H9 (cell line): ENCODE data around the gene FUT8. TPM values are rescaled to one million over a fixed set of nuclear protein-coding genes. Genes with fewer than 3 reads are reported as not detected.

Experiments used
- DNase-seq: peaks from one replicate; pipeline ENCODE4 v3.0.0-alpha.2; 2017
- H2AFZ ChIP-seq: one replicate; pipeline ENCODE4 v1.6.1; 2013; ENCODE audit warnings: mild to moderate bottlenecking, low read length, control low read depth, moderate library complexity
- H2AK5ac ChIP-seq: 2 replicates; pipeline ENCODE4 v1.6.1; 2013; ENCODE audit warnings: low read length, control low read depth, mixed read lengths; ENCODE audit not compliant: insufficient read length
- H2BK120ac ChIP-seq: one replicate; pipeline ENCODE4 v1.6.1; 2013; ENCODE audit warnings: low read depth, mild to moderate bottlenecking, low read length, control low read depth, inconsistent platforms; ENCODE audit not compliant: poor library complexity, severe bottlenecking
- H2BK12ac ChIP-seq: 2 replicates; pipeline ENCODE4 v1.6.1; 2013; ENCODE audit warnings: low read length, control low read depth, mixed read lengths, low read depth; ENCODE audit not compliant: insufficient read length
- H2BK15ac ChIP-seq: 2 replicates; pipeline ENCODE4 v1.6.1; 2013; ENCODE audit warnings: low read depth, low read length, control low read depth
- H2BK20ac ChIP-seq: one replicate; pipeline ENCODE4 v1.6.1; 2013; ENCODE audit warnings: low read depth, mild to moderate bottlenecking, low read length, control low read depth, inconsistent platforms; ENCODE audit not compliant: poor library complexity, severe bottlenecking
- H2BK5ac ChIP-seq: 2 replicates; pipeline ENCODE4 v1.6.1; 2013; ENCODE audit warnings: low read length, control low read depth, mixed read lengths; ENCODE audit not compliant: insufficient read length
- H3K14ac ChIP-seq: 2 replicates; pipeline ENCODE4 v1.6.1; 2013; ENCODE audit warnings: low read length, control low read depth; ENCODE audit not compliant: insufficient read depth
- H3K18ac ChIP-seq: 2 replicates; pipeline ENCODE4 v1.6.1; 2013; ENCODE audit warnings: low read depth, mild to moderate bottlenecking, mixed read lengths, low read length, control low read depth; ENCODE audit not compliant: insufficient read length
- H3K23ac ChIP-seq: 2 replicates; pipeline ENCODE4 v1.6.1; 2013; ENCODE audit warnings: low read length, control low read depth, mixed read lengths, low read depth; ENCODE audit not compliant: insufficient read length
- H3K23me2 ChIP-seq: 2 replicates; pipeline ENCODE4 v1.6.1; 2013; ENCODE audit warnings: low read depth, mild to moderate bottlenecking, mixed read lengths, low read length, control low read depth; ENCODE audit not compliant: insufficient read length, poor library complexity, severe bottlenecking
- H3K27ac ChIP-seq: 2 replicates; pipeline ENCODE4 v1.5.1; 2013; ENCODE audit warnings: low read length, control low read depth, mixed read lengths, low read depth; ENCODE audit not compliant: insufficient read length
- H3K27me3 ChIP-seq: 2 replicates; pipeline ENCODE4 v1.6.1; 2013; ENCODE audit warnings: low read length, control low read depth, inconsistent platforms; ENCODE audit not compliant: insufficient read depth
- H3K4ac ChIP-seq: 2 replicates; pipeline ENCODE4 v1.6.1; 2013; ENCODE audit warnings: low read depth, mild to moderate bottlenecking, control low read depth, inconsistent platforms, low read length, moderate library complexity
- H3K4me1 ChIP-seq: 2 replicates; pipeline ENCODE4 v1.6.1; 2013; ENCODE audit warnings: low read length, control low read depth, inconsistent platforms; ENCODE audit not compliant: insufficient read depth
- H3K4me2 ChIP-seq: 2 replicates; pipeline ENCODE4 v1.6.1; 2013; ENCODE audit warnings: low read length, control low read depth, mixed read lengths; ENCODE audit not compliant: insufficient read length, insufficient read depth
- H3K56ac ChIP-seq: 2 replicates; pipeline ENCODE4 v1.6.1; 2013; ENCODE audit warnings: low read depth, mild to moderate bottlenecking, mixed read lengths, low read length, control low read depth; ENCODE audit not compliant: insufficient read length
- H3K79me1 ChIP-seq: 2 replicates; pipeline ENCODE4 v1.6.1; 2013; ENCODE audit warnings: low read depth, mild to moderate bottlenecking, moderate library complexity, low read length, control low read depth, inconsistent platforms; ENCODE audit not compliant: insufficient read depth, poor library complexity, severe bottlenecking
- H3K79me2 ChIP-seq: 2 replicates; pipeline ENCODE4 v1.6.1; 2013; ENCODE audit warnings: low read length, control low read depth, inconsistent platforms; ENCODE audit not compliant: insufficient read depth
- H3K9ac ChIP-seq: 2 replicates; pipeline ENCODE4 v1.6.1; 2013; ENCODE audit warnings: low read length, control low read depth, mixed read lengths; ENCODE audit not compliant: insufficient read length; ENCODE audit errors: extremely low read depth
- H3K9me3 ChIP-seq: one replicate; pipeline ENCODE4 v1.6.1; 2013; ENCODE audit warnings: low read depth, low read length, inconsistent platforms; ENCODE audit not compliant: control insufficient read depth
- H3T11ph ChIP-seq: one replicate; pipeline ENCODE4 v1.6.1; 2013; ENCODE audit warnings: mild to moderate bottlenecking, low read length, control low read depth, inconsistent platforms
- H4K20me1 ChIP-seq: one replicate; pipeline ENCODE4 v1.6.1; 2013; ENCODE audit not compliant: control insufficient read depth, insufficient read length, insufficient read depth
- H4K5ac ChIP-seq: 2 replicates; pipeline ENCODE4 v1.6.1; 2013; ENCODE audit warnings: low read depth, mild to moderate bottlenecking, mixed read lengths, low read length, control low read depth; ENCODE audit not compliant: insufficient read length
- H4K8ac ChIP-seq: replicated peaks from 2 replicates; pipeline ENCODE4 v1.6.1; 2013; ENCODE audit warnings: low read length, control low read depth, mixed read lengths, low read depth; ENCODE audit not compliant: insufficient read length
- H4K91ac ChIP-seq: 2 replicates; pipeline ENCODE4 v1.6.1; 2013; ENCODE audit warnings: low read depth, mild to moderate bottlenecking, moderate library complexity, mixed read lengths, low read length, control low read depth; ENCODE audit not compliant: insufficient read length
- H3K27ac Mint-ChIP-seq, 3 experiments: 2 replicates in 2 of 3; 3 replicates in 1 of 3; pipeline ENCODE4 v1.8.0; 2020 to 2021; ENCODE audit warnings: mixed read lengths in 3 of 3, mild to moderate bottlenecking in 1 of 3, moderate library complexity in 1 of 3
- H3K27me3 Mint-ChIP-seq: 2 replicates; pipeline ENCODE4 v1.8.0; 2021; ENCODE audit warnings: low read depth, mild to moderate bottlenecking, moderate library complexity, mixed read lengths
- H3K36me3 Mint-ChIP-seq, 3 experiments: 2 replicates in 2 of 3; 3 replicates in 1 of 3; pipeline ENCODE4 v1.8.0; 2020 to 2021; ENCODE audit warnings: low read depth in 3 of 3, mixed read lengths in 3 of 3; ENCODE audit not compliant: insufficient read depth in 1 of 3
- H3K4me1 Mint-ChIP-seq, 2 experiments: 2 replicates each; pipeline ENCODE4 v1.8.0; 2020; ENCODE audit warnings: mixed read lengths in 2 of 2
- H3K4me3 Mint-ChIP-seq, 2 experiments: 2 replicates in 1 of 2; 3 replicates in 1 of 2; pipeline ENCODE4 v1.8.0; 2020 to 2021; ENCODE audit warnings: mild to moderate bottlenecking in 2 of 2, mixed read lengths in 2 of 2, moderate library complexity in 1 of 2
- H3K9me3 Mint-ChIP-seq, 2 experiments: 2 replicates in 1 of 2; 3 replicates in 1 of 2; pipeline ENCODE4 v1.8.0; 2020; ENCODE audit warnings: mild to moderate bottlenecking in 2 of 2, mixed read lengths in 2 of 2, moderate library complexity in 1 of 2
- CTCF ChIP-seq: fragments of 200-600 bp; sonication (generic); conservative IDR thresholded peaks from 3 replicates; pipeline ENCODE4 v1.8.0; 2021; ENCODE audit warnings: antibody characterized with exemption, mild to moderate bottlenecking
- WGBS: extraction: QIAGEN DNeasy Blood & Tissue Kit; methylation state at CpG from one replicate; pipeline ENCODE4 v1.1.7; 2013; ENCODE audit warnings: missing lambda C conversion rate, low lambda C conversion rate, mixed read lengths; ENCODE audit not compliant: insufficient read length; ENCODE audit errors: extremely low coverage; 5-methylcytosine and 5-hydroxymethylcytosine counted together
- total RNA-seq: library from RNA; stranded (reverse); gene quantifications from 2 replicates; pipeline ENCODE4 v1.2.1, GENCODE V29; 2021

Gene FUT8
- total RNA-seq, 1 experiment from 2014 or later: 44.3 TPM

- H3K9me3 ChIP-seq: no peaks in the 10 kb centered on the region
- H4K8ac ChIP-seq: no peak overlapping the region
- H3K27me3 Mint-ChIP-seq: no peaks in the 10 kb centered on the region
- H3K27ac ChIP-seq: no peak overlapping the region
- H3K4me3 Mint-ChIP-seq: no peak overlapping the region
- no peaks in the 10 kb centered on the region for H3K79me2 ChIP-seq
- no peak overlapping the region for H4K5ac ChIP-seq
- H2AK5ac ChIP-seq: no peak overlapping the region
- no peak overlapping the region for H3K56ac ChIP-seq
- no peak overlapping the region for H3K27ac Mint-ChIP-seq
- WGBS: no CpG with 5 or more reads among the region's 3 CpGs
- no peak overlapping the region for H3K23ac ChIP-seq
- no peaks in the 10 kb centered on the region for H3K27me3 ChIP-seq
- peaks cover 3 to 6% (median 3%) of the 10 kb centered on the region in 3 experiments; a peak in 6 of 7 replicates for H3K36me3 Mint-ChIP-seq
- H3K4me1 Mint-ChIP-seq: peaks cover 6 to 7% of the 10 kb centered on the region in 2 experiments; a peak in 3 of 4 replicates
- H3K4ac ChIP-seq: no peak overlapping the region
- no peaks in the 10 kb centered on the region for H3K79me1 ChIP-seq
- H2BK12ac ChIP-seq: peak overlapping the region; percentile 24
- H3K18ac ChIP-seq: peak overlapping the region; percentile 60
- H3K14ac ChIP-seq: peak overlapping the region; percentile 60; the same call in 1 of the 2 replicates
- H4K20me1 ChIP-seq: no peaks in the 10 kb centered on the region
- no peak overlapping the region for H2BK120ac ChIP-seq
- no peak overlapping the region for H2BK5ac ChIP-seq
- no peak overlapping the region for H2AFZ ChIP-seq
- no peak overlapping the region for H2BK20ac ChIP-seq
- no peak overlapping the region for H3T11ph ChIP-seq
- no peak for TF ChIP-seq CTCF
- no peak overlapping the region for H4K91ac ChIP-seq
- H3K4me1 ChIP-seq: peaks cover 6% of the 10 kb centered on the region; the same call in 1 of the 2 replicates
- peaks cover under 1 to 6% of the 10 kb centered on the region in 2 experiments; a peak in 4 of 5 replicates for H3K9me3 Mint-ChIP-seq
- no peak overlapping the region for H2BK15ac ChIP-seq
- no peak for DNase-seq
- no peak overlapping the region for H3K9ac ChIP-seq
- no peaks in the 10 kb centered on the region for H3K23me2 ChIP-seq
- H3K4me2 ChIP-seq: no peak overlapping the region
Measured at GRCh38 chr14:65703521-65703920, 291.0 kb downstream of the FUT8 start.
